ENCODE results near the gene PIGQ. TPM values are rescaled to one million over a fixed set of nuclear protein-coding genes. Genes with fewer than 3 reads are reported as not detected.
"Not testable (repeated sequence)": the region's sequence is repeated elsewhere in the genome, so short reads cannot be mapped to it uniquely, and the experiment has no call there.

PIGQ gene
- total RNA-seq, 1 donor from 2014 or later: 44.9 TPM

DNA sequence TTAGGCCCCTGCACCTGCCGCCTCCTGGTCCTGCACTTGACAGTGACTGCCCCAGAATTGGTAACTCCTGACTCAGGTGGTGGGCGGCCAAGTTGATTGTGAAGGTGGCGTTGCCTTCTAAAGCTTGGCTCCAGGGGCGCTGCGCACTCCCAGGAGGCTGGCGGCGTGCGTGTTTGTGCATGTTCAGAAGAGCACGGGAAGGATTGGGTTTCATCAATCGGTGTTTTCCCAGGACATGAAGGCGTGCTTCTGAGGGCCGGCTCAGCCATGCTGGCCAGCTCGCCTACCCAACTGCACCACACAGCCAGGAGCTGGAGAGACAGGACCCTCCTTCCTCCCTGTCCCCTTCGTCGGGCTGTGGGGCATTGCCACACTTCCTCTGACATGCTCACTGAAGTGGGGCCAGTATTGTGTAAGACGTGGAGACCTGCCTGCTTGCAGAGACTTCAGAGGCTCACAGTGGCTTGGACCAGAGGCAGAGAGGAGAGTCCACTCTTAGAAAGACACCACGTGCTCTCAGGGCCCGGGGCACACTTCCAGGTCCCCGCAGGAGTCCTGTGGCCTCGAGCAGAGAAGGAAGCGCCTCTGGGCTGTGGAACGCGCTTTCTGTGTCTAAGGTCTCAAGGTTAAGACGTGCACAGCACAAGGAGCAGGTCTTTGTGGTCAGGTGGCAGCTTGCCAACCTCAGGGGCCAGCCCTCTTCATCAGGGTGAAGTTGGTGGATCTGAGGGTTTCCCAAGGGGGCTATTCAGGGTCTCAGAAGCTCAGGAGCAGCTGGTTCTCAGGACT, 22.9 kb downstream of the PIGQ start:
- Mint-ChIP-seq H3K4me1 (ENCODE audit: low read depth) (peaks cover 16% of the 10 kb centered on the region), H3K4me3 (ENCODE audit: low read depth) (no peak overlapping the region), H3K36me3 (ENCODE audit: low read depth) (peaks cover 17% of the 10 kb centered on the region), H3K27me3 (ENCODE audit: low read depth) (no peaks in the 10 kb centered on the region), H3K9me3 (no peaks in the 10 kb centered on the region), H3K27ac (no peak overlapping the region)
- DNase-seq (ENCODE audit: low spot score): no peak
- intact Hi-C loops (cut with micrococcal nuclease): no loop called here

DNA sequence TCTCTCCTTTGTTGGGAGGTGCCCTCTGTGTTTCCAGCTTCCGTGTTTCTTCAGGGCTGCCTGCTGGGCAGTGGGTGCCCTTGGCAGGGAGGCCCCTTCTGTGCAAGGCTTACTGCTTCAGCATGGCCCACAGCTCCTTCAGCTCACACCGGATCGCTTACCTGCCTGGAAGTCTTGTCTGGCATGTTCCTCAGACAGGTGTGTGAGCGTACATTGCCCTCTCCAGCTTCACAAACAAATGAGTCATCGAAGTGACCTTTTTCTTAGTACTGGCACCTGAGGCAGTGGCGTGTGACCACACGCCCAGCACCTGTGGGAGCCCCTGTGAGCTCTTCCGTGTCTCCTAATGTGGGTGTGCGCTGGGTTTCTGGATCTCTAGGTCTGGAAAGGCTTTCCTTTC, 23.6 kb downstream of the PIGQ start:
- intact Hi-C loops (cut with micrococcal nuclease): no loop called here
- Mint-ChIP-seq H3K4me3 (ENCODE audit: low read depth) (no peak overlapping the region), H3K27me3 (ENCODE audit: low read depth) (no peaks in the 10 kb centered on the region), H3K4me1 (ENCODE audit: low read depth) (peaks cover 16% of the 10 kb centered on the region), H3K27ac (no peak overlapping the region), H3K9me3 (no peaks in the 10 kb centered on the region), H3K36me3 (ENCODE audit: low read depth) (peaks cover 15% of the 10 kb centered on the region)
- no peak for DNase-seq (ENCODE audit: low spot score)

DNA sequence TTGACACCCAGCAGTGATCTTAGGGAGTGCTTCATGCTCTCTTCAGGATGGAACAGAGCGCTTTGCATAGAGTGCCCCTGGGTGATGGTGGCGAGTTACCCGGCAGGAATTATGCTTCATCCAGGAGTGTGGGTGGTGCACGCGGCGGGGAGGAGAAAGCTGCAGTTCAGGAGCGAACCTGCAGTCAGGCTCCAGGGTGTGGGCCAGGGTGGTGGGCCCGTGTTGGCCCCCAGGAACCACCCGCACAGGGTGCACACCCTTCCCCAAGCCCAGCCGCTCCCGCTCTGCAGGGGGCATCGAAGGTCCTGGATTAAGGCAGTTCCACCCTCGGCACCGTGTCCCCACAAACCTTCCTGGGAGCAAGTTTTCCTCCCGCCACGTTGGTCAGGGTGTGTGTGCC, 24.0 kb downstream of the PIGQ start:
- H3K9me3 Mint-ChIP-seq: no peaks in the 10 kb centered on the region

DNA sequence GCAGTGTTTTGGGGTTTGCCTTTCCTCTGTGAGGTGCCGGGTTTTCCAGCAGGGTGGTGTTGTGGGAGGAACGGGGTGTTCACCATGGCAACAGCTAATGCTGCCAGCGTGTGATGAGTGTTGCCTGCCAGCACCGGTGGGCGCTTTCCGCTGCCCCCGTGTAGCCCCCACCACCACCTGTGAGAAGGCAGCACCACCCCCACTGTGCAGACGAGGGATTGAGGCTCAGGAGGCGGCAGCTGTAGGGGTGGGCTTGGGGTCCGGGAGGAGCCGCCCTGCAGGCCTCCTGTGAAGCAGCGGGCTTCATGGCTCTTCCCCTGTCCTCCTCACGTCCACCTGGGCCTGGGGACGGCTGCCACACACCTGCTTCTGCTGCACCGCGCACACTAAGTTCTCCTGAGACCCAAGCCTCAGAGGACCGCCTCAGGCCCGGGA, 25.3 kb downstream of the PIGQ start:
- Mint-ChIP-seq H3K9me3 (no peaks in the 10 kb centered on the region), H3K36me3 (ENCODE audit: low read depth) (peaks cover 17% of the 10 kb centered on the region), H3K4me3 (ENCODE audit: low read depth) (no peak overlapping the region), H3K4me1 (ENCODE audit: low read depth) (peaks cover 16% of the 10 kb centered on the region), H3K27ac (no peak overlapping the region), H3K27me3 (ENCODE audit: low read depth) (no peaks in the 10 kb centered on the region)
- no peak for DNase-seq (ENCODE audit: low spot score)
- intact Hi-C loops (cut with micrococcal nuclease): no loop called here

More for the DNA sequence above, 24.0 kb downstream of the PIGQ start:
- Mint-ChIP-seq H3K4me1 (ENCODE audit: low read depth) (peaks cover 16% of the 10 kb centered on the region), H3K27ac (no peak overlapping the region), H3K36me3 (ENCODE audit: low read depth) (peaks cover 16% of the 10 kb centered on the region), H3K4me3 (ENCODE audit: low read depth) (no peak overlapping the region), H3K27me3 (ENCODE audit: low read depth) (no peaks in the 10 kb centered on the region)
- intact Hi-C loops (cut with micrococcal nuclease): no loop called here
- no peak for DNase-seq (ENCODE audit: low spot score)

DNA sequence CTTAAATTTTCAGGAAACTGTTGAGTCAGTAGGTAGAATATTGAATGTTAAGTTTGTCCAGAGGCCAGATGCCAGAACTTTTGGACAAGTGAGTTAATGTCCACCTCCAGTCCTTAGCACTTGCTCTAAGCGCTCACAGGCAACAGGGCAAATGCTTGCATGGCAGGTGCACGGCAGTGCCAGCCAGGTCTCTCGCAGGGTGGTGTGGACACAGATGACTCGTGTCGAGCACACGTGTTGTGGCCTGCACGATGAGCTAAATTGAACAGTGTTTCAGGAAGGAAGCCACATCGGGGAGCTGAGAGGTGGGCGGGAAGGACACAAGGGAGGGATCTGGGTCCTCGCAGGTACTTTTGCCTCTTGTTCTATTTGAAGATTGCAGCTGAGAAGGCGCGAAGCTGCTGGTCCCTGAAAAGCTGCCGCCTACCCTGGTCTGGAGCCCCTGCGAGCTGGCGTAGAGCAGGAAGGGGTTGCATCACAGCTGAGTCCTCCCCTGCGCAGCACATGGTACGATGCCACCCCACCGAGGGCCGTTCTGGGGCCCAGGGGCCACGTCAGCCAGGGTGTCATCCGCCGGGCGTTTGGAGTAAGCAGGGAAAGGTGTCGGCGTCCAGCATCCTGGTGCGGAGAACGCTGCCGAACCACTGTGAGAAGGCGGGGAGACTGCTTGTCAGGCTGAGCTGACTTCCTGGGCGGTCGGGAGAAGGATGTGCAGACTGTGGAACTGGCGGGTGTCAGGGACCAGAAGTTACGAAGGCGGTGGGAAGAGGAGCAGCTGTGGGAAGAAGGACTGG, 26.4 kb downstream of the PIGQ start:
- DNase-seq (ENCODE audit: low spot score): no peak
- intact Hi-C loops (cut with micrococcal nuclease): no loop called here
- peaks cover 11% of the 10 kb centered on the region for H3K4me1 Mint-ChIP-seq (ENCODE audit: low read depth)
- H3K27me3 Mint-ChIP-seq (ENCODE audit: low read depth): no peaks in the 10 kb centered on the region
- peaks cover 17% of the 10 kb centered on the region for H3K36me3 Mint-ChIP-seq (ENCODE audit: low read depth)
- H3K9me3 Mint-ChIP-seq: no peaks in the 10 kb centered on the region
- H3K27ac Mint-ChIP-seq: no peak overlapping the region
- no peak overlapping the region for H3K4me3 Mint-ChIP-seq (ENCODE audit: low read depth)

DNA sequence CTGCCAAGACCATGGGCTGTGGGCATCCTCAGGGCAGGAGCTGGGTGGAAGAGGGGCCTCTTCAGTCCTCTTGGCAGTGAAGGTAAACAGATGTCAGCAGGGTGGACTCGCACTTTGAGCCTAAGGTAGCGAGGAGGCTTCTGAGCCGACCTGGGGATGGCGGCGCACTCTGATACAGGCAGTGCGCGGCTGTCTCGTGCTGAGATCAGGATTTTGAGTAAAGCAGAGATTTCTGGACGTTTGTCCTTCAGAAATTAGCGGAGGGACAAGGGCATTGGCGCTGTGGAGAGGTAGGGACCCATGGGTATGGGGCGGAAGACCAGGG, 26.9 kb downstream of the PIGQ start:
- DNase-seq (ENCODE audit: low spot score): no peak
- Mint-ChIP-seq H3K9me3 (no peaks in the 10 kb centered on the region), H3K4me1 (ENCODE audit: low read depth) (peaks cover 9% of the 10 kb centered on the region), H3K27me3 (ENCODE audit: low read depth) (no peaks in the 10 kb centered on the region), H3K36me3 (ENCODE audit: low read depth) (peaks cover 17% of the 10 kb centered on the region), H3K27ac (no peak overlapping the region), H3K4me3 (ENCODE audit: low read depth) (no peak overlapping the region)
- intact Hi-C loops (cut with micrococcal nuclease): no loop called here

DNA sequence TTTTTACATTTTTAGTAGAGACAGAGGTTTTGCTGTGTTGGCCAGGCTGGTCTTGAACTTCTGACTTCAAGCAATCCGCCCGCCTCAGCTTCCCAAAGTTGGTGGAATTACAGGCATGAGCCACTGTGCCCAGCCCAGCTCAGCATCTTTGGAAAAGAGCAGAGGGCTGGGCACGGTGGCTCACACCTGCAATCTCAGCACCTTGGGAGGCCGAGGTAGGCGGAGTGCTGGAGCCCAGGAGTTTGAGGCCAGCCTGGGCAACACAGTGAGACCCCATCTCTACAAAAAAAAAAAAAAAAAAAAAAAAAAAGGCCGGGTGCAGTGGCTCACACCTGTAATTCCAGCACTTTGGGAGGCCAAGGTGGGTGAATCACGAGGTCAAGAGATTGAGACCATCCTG, 27.9 kb downstream of the PIGQ start:
- not testable (repeated sequence) for H3K4me3 Mint-ChIP-seq (ENCODE audit: low read depth); H3K27me3 Mint-ChIP-seq (ENCODE audit: low read depth)

DNA sequence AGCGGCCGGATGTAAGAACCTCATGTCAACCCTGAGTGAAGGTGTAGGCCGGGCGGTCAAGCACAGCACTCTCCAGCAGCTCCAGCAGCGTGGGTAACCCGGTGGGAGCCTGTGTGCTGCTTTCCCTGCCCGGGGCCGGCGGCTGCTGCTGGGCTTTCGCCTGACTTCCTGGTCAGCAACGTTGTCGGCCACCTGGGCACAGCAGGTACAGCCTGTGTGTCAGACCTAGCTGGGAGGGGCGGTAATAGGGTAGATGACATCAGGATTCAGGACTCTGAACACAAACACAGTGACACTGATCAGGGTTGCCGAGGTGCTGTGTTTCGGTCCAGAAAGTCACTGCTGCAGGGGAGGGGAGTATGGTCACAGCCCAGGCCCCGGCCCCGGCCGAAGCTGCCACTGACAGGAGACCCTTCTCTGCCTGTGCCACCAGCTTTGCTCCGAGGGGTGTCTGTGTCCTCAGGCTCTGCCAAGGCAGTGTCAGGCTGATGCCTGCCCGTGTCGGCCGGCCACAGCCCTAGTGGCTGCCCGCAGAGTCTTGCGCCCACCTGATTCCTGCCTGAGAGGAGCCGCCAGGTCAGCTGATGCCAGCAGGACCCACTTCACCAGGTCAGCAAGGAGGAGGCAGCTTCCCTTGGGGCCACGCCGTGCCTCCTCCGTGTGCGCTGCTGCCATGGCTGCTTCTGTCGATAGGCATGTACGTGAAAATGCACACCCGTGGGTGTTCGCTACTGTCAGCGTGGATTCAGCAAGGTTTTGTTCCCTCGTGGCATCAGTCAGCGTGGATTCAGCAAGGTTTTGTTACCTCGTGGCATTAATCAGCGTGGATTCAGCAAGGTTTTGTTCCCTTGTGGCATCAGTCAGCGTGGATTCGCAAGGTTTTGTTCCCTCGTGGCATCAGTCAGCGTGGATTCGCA, 29.3 kb downstream of the PIGQ start:
- DNase-seq (ENCODE audit: low spot score): no peak
- no peaks in the 10 kb centered on the region for H3K27me3 Mint-ChIP-seq (ENCODE audit: low read depth)
- no peaks in the 10 kb centered on the region for H3K9me3 Mint-ChIP-seq
- intact Hi-C loops (cut with micrococcal nuclease): no loop called here
- H3K27ac Mint-ChIP-seq: no peak overlapping the region
- no peak overlapping the region for H3K4me3 Mint-ChIP-seq (ENCODE audit: low read depth)
- H3K36me3 Mint-ChIP-seq (ENCODE audit: low read depth): peaks cover 17% of the 10 kb centered on the region
- H3K4me1 Mint-ChIP-seq (ENCODE audit: low read depth): peaks cover 4% of the 10 kb centered on the region

More for the DNA sequence above, 27.9 kb downstream of the PIGQ start:
- H3K4me1 Mint-ChIP-seq (ENCODE audit: low read depth); intact Hi-C loops (cut with micrococcal nuclease); H3K27ac Mint-ChIP-seq; DNase-seq (ENCODE audit: low spot score); H3K9me3 Mint-ChIP-seq: not testable (repeated sequence)
- peaks cover 17% of the 10 kb centered on the region for H3K36me3 Mint-ChIP-seq (ENCODE audit: low read depth)

DNA sequence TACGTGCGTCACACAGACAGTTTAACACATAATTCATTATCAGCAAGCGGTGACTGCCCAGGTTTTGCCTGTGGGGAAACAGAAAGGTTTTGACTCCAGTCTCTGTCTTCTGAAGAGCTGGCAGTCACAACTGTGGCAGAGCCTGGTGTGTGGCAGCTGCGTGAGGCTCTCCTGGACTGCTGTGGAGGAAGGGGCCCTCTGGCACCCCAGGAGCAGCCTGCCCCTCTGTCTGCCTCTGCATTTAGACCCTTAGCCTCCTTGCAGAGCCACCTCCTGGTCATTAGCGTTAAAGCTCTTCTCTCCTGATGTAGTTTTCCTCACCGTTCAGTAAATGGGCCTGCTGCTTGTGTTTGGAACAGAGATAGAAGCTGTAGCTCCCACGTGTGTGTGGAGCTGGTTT, 31.0 kb downstream of the PIGQ start:
- no peak overlapping the region for H3K27ac Mint-ChIP-seq
- DNase-seq (ENCODE audit: low spot score): no peak
- no peaks in the 10 kb centered on the region for H3K9me3 Mint-ChIP-seq
- no peaks in the 10 kb centered on the region for H3K27me3 Mint-ChIP-seq (ENCODE audit: low read depth)
- intact Hi-C loops (cut with micrococcal nuclease): no loop called here
- H3K4me3 Mint-ChIP-seq (ENCODE audit: low read depth): no peak overlapping the region
- peaks cover 17% of the 10 kb centered on the region for H3K36me3 Mint-ChIP-seq (ENCODE audit: low read depth)
- peaks cover 4% of the 10 kb centered on the region for H3K4me1 Mint-ChIP-seq (ENCODE audit: low read depth)

DNA sequence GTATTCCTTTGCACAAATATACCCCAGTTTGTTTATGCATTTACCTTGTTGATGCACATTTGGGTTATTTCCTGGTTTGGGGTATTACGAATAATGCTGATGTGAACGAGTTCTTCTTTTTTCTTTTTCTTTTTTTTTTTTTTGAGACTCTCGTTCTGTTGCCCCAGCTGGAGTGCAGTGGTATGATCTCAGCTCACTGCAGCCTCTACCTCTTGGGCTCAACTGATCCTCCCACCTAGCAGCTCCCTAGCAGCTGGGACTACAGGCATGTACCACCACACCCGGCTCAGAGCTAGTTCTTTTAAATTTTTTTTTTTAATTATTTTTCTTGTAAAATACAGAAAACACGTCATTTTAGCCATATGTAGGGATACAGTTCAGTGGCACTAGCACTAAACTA, 34.2 kb downstream of the PIGQ start:
- DNase-seq (ENCODE audit: low spot score): no peak
- no peaks in the 10 kb centered on the region for H3K9me3 Mint-ChIP-seq
- peaks cover 1% of the 10 kb centered on the region for H3K4me1 Mint-ChIP-seq (ENCODE audit: low read depth)
- H3K4me3 Mint-ChIP-seq (ENCODE audit: low read depth): no peak overlapping the region
- intact Hi-C loops (cut with micrococcal nuclease): no loop called here
- no peak overlapping the region for H3K27ac Mint-ChIP-seq
- no peaks in the 10 kb centered on the region for H3K36me3 Mint-ChIP-seq (ENCODE audit: low read depth)
- no peaks in the 10 kb centered on the region for H3K27me3 Mint-ChIP-seq (ENCODE audit: low read depth)

DNA sequence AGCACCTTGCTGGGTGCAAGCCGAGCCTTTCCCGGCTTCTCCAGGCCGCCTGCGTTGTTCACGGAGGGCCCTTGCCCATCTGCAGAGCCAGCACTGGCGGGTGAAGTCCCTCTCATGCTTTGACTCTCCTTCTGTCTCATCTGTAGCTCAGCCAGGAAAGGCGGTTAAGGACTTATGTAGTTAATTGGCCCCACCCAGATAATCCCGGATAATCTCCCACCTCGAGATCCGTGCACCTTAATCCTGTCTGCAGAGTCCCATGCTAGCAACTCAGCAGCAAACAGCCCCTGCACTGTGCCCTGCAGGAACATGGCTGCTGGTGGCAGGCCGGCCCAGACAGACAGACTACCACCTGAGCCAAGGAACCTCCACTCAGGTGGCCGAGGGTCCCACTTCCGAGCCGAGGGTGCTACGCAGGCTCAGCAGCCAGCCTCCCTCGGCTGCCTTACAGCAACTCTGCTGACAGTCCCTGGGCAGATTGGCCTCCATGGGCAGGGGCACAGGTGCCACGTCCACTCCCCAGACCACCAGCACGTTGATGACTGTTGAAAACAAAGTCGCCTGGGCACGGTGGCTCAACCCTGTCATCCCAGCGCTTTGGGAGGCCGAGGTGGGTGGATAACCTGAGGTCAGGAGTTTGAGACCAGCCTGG, 37.0 kb downstream of the PIGQ start:
- Mint-ChIP-seq H3K4me1 (ENCODE audit: low read depth) (peaks cover 2% of the 10 kb centered on the region), H3K27me3 (ENCODE audit: low read depth) (no peaks in the 10 kb centered on the region), H3K9me3 (no peaks in the 10 kb centered on the region), H3K27ac (no peak overlapping the region), H3K36me3 (ENCODE audit: low read depth) (no peaks in the 10 kb centered on the region), H3K4me3 (ENCODE audit: low read depth) (no peak overlapping the region)
- intact Hi-C loops (cut with micrococcal nuclease): no loop called here
- DNase-seq (ENCODE audit: low spot score): no peak

DNA sequence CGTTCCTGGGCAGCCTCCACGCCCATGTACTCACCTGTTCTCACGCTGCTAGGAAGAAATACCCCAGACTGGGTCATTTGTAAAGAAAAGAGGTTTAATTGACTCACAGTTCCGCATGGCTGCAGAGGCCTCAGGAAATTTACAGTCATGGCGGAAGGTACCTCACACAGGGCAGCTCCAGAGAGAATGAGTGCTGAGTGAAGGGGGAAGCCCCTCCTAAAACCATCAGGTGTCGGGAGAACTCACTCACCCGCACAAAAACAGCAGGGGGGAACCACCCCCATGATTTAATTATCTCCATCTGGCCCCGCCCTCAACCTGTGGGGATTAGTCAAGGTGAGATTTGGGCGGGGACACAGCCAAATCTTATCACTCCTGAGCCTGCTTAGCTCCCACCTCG, 38.3 kb downstream of the PIGQ start:
- no peak overlapping the region for H3K4me3 Mint-ChIP-seq (ENCODE audit: low read depth)
- intact Hi-C loops (cut with micrococcal nuclease): no loop called here
- H3K9me3 Mint-ChIP-seq: no peaks in the 10 kb centered on the region
- H3K27ac Mint-ChIP-seq: no peak overlapping the region
- no peaks in the 10 kb centered on the region for H3K36me3 Mint-ChIP-seq (ENCODE audit: low read depth)
- no peaks in the 10 kb centered on the region for H3K27me3 Mint-ChIP-seq (ENCODE audit: low read depth)
- peaks cover 2% of the 10 kb centered on the region for H3K4me1 Mint-ChIP-seq (ENCODE audit: low read depth)
- no peak for DNase-seq (ENCODE audit: low spot score)

All from activated T-helper 2 cell treated with anti-CD3 and anti-CD28 coated beads, Interferon-gamma antibody, Interleukin-2, Interleukin-4, amounts not matched to agents 10 μg/mL and 5 μg/mL and 100 μg/mL, durations not matched to agents 14 hours and 24 hours and 36 hours (primary cell).